Fibroblast of skin of left quadriceps (primary cell): Measurements from ENCODE around the gene NAA35.
"Not testable (repeated sequence)": the region's sequence is repeated elsewhere in the genome, so short reads cannot be mapped to it uniquely, and the experiment has no call there.

Experiments used
- DNase-seq, 2 experiments: peaks; one replicate each; pipeline ENCODE4 v3.0.0-alpha.2; 2013; ENCODE audit warnings: low read depth in 2 of 2

Gene NAA35

DNA sequence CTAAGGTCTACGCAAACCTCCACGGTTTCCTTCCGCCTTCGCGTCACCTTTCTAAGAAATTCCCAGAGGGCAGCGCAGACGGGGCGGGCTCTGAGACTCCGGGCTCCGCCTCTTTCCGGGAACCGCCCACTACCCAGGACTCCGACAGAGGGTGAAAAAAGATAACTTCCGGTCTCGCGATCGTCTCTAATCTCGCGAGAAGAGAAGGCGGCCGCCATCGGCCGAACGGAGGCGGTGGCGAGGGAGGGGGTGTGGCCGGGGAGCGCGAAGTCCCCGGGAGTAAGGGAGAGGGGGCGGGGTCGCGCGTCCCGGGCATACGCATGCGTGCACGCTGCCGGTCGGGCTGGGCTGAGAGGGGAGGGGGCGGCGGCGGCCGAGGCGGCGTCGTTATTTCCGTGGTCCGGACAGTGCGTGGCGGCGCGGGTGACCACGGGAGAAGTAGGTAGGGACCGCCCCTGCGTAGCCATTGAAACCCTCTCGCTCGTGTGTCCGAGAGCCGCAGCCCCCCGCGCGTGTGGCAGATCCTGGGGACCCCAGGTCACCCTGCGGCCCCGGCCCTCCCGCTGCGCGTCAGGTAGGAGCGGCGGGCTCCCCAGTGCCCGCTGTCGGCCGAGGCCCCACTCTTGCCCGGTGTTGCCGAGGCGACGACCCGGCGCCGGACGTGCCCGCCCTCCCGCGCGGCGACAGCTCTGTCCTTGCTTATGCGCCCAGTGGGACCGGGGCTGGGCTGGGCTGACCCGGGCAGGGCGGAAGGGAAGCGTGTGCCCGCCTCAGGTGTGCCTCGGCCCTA is at the start of gene NAA35:
NAA35 (plus strand) TSS at position 315 of the 790 bp plus-strand sequence. CDS start 1,014 bp downstream, outside the sequence.
- peak; percentile 98 for DNase-seq

DNA sequence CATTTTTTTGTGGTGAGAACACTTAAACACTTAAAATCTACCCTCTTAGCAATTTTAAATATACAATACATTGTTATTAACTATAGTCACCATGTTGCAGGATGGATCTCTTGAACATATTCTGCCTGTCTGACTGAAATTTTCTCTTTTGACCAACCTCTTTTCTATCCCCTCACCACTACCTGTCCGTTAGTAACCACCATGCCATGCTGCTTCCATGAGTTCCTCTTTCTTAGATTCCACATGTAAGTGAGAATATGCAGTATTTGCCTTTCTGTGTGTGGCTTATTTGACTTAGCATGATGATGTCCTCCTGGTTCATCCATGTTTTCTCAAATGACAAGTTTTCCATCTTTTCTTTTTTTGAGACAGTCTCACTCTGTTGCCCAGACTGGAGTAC is 48.5 kb upstream of the NAA35 start:
- no peak for DNase-seq

DNA sequence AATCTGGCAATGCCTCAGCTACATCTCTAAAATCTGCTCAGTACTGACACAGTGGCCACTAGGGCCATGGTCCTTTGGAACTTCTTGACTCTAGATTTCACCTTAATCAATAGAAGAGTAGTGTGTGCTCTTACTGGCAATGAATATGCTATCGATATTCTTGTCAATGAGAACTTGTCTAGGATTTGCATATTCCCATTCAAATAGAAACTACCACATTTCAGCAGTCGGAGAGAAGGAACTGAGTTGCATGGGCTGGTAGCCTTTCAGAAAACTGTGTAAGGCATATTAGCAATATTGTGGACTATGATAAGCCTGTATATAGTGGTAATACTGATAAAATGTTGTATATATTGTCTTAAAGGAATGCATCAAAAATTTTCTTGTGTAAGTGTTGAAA is 45.3 kb upstream of the NAA35 start:
- no peak for DNase-seq

DNA sequence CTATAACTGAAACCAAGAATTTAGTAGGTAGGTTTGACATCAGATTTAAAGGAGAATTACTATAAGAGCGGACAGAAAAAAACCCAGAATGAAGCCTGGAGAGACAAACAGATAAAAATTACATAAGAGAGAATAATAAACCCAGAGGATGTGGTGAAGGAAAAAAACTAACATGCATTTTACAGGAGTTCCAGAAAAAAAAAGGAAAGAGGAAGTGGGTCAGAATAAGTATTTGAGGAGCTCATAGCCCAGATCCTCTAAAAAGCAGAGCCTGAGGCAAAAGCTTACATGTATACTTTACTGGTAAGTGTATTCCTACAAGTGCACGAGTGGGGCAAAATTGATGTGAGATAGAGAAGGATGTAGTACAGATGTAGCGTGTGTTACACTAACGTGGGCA is 43.1 kb upstream of the NAA35 start:
- DNase-seq, result no peak

DNA sequence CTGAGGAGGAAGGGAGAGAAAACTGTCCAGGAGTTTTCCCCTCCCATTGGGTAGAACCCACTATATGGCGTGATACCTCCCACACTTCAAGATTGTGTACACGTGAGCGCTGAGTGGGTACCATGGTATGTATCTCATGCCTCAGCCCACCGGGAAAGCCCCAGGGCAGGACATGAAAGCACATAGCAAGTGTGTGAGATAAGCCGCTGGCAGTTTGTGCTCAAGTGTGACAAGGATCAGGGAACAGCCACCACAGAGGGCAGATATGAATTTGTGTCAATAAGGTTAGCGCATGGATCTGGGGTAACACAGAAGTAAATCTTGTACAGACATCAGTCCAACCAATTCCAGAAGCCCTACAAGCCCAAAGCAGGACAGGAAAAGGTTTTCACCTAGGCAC is 42.6 kb upstream of the NAA35 start:
- no peak for DNase-seq

DNA sequence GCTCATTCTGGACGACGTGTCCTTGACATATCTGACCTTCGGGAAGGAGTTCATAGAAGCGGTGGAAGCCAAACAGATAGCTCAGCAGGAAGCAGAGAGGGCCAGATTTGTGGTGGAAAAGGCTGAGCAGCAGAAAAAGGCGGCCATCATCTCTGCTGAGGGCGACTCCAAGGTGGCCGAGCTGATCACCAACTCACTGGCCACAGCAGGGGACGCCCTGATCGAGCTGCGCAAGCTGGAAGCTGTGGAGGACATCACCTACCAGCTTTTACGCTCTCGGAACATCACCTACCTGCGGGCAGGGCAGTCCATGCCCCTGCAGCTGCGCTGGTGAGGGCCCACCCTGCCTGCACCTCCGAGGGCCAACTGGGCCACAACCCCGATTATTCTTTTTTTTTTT is 41.6 kb upstream of the NAA35 start:
- DNase-seq, result no peak

DNA sequence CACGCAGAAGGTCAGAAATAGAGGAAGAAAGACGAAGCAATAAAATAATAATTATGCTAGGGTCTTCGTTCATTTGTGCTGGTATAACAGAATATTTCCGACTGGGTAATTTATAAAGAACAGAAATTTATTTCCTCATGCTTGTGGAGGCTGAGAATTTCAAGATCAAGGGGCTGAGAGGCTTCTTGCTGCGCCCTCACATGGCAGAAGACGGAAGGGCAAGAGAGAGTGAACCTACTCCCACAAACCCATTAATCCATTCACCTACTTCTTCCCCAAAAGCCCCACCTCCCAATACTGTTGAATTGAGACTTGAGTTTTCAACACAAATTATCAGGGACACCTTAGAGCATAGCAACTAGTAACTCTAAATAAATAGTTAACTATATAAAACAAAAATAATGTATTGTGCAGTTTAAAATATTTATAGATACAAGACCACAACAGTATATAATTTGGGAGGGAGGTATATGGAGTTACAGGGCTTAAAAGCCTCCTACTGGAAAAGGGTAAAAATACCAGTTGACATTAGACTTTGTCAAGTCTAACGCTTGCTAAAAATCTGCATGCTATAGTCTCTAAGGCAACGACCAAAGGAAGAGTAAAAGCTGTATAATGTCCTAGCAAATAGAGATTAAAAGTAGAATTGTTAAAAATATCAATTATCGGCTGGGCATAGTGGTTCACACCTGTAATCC is 40.3 kb upstream of the NAA35 start:
- DNase-seq, result no peak

DNA sequence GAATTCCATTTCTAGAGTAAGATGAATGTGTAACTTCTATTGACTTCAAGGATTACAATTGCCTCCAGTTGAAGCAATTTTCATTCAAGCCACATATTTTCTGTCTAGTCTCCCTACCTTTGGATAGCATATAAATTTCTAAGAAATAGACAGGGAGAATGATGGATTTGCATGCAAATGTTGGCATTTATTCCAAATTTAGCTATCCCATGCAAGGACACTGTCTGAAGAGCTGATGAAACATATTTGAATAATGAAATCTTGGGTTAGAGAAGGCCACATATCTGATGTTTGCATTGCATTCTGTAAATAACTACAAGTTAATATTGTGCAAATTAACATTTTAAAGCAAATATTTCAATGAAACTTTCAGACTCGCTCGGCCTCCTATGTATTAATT is 36.0 kb upstream of the NAA35 start:
- no peak for DNase-seq

DNA sequence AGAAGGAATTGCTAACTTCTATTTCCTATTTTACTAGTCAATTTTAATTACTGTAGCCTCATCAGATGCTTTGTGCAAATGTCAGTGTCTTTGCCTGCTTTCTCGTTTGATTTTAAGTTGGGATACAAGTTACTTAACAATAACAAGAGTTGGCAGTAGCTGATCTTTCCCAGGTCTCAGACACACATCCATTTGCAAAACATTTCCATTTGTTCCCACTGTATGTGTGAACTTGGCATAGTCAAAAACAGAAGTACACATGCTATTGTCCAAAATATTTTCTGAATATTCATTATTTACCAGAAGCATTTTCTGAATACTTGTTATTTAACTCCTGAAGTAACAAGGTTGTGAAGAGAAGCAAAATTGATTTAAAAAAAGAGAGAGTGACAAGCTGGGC is 35.0 kb upstream of the NAA35 start:
- no peak for DNase-seq

DNA sequence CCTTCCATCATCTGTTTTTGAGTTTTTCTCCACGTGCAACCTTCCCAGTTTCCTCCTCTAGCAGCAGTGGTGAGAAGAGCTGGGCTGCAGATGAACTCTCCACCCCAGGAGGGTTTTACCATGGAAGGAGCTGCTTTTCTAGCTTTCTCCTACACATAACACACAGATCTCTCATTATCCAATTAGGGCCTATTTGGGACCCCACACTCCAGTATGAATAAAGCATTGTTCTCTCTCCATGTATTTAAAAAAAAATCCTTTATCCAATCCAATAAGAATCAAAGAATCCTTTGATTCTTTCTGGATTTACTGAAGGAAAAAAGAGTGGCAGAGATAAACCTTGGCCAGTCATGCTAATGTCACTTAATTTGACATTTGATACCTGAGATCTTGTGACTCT is 31.6 kb upstream of the NAA35 start:
- DNase-seq, result no peak

DNA sequence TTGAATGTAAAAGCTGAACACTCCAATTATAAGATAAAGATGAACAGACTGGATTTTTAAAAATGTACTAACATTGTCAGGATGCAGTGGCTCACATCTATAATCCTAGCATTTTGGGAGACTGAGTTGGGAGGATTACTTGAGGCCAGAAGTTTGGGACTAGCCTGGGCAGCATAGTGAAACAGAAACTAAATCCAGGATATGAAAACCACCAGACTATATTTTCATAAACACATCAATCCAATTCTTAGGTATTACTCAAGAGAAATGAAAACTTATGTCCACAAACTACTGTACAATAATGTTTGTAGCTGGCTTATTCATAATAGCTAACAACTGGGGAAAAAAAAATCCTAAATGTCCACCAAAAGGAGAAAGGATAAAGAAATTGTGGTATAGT is 26.8 kb upstream of the NAA35 start:
- DNase-seq, result no peak

DNA sequence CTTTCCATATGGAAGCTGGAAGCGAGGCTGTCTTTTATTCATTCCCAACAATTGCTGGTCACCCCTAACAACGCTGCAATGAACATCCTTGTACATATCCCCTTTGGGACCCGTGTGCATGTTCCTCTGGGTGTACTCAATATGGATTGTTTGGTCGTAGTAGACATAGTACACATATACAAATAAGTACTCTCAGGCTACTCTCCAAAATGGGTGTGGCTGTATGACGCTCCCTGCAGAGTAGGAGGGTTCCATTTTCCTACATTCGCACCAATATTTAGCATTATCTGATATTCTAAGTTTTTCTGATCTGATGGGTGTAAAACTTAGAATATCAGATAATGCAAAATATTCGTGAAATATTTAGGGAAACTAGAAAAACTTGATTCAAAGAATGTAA is 23.2 kb upstream of the NAA35 start:
- DNase-seq, result no peak

DNA sequence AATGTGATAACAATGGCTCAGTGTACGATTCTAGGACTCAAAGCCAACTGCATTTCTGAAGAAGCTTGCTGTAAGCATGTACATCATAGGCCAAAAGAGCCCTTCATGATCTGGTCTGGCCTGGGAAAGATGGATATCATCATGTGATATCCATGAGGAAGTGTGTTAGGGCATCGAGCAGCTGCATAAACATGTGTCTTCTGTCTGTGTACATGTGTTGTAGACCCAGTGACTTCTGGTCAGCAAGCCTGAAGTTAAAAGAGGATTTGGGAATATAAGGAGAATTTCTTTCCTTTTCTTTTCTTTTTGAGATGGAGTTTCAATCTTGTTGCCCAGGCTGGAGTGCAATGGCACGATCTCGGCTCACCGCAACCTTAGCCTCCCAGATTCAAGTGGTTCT is 15.5 kb upstream of the NAA35 start:
- DNase-seq, result no peak

DNA sequence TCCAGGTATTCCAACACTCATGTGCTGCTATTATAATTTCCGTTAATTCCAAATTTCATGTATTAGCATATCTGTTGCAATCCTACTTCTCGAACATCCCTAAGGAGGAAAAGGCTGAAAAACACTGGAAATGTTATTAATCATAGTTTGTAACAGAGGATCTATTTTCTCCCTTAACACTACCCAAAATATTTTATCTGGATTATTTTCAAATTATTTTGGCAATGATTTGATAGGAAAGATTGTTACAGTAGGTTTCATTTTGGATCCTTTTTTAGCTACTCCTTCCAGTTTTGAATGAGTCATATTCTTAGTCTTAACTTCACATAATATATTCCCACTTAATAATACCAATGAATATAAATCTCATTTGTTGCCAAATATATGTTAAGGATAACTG is 13.9 kb upstream of the NAA35 start:
- no peak for DNase-seq

DNA sequence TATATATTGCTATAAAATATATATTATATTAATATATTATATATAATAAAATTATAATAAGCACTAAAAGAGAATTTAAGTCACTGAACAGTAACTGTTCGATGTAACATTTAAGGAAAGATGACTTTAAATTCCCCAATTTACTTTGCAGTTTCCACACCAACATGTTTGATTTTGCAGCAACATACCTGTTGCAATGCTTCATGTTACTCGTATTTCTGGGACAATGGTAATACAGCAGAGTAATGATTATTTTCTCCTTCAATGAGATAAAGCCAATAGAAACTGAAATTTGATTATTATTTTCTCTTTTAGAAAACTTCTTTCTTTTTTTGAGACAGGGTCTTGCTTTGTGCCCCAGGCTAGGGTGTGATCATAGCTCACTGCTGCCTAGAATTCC is 9.5 kb upstream of the NAA35 start:
- no peak for DNase-seq

DNA sequence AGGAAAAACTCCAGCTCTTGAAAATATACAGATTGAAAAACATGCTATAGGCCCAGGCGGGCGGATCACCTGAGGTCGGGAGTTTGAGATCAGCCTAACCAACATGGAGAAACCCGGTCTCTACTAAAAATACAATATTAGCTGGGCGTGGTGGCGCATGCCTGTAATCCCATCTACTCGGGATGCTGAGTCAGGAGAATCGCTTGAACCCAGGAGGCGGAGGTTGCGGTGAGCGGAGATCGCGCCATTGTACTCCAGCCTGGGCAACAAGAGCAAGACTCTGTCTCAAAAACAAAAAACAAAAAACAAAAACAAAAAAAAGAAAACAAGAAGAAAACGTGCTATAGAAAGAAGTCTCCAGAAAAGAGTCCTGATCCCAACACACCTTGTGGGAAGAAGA is 5.0 kb upstream of the NAA35 start:
- not testable (repeated sequence) for DNase-seq

DNA sequence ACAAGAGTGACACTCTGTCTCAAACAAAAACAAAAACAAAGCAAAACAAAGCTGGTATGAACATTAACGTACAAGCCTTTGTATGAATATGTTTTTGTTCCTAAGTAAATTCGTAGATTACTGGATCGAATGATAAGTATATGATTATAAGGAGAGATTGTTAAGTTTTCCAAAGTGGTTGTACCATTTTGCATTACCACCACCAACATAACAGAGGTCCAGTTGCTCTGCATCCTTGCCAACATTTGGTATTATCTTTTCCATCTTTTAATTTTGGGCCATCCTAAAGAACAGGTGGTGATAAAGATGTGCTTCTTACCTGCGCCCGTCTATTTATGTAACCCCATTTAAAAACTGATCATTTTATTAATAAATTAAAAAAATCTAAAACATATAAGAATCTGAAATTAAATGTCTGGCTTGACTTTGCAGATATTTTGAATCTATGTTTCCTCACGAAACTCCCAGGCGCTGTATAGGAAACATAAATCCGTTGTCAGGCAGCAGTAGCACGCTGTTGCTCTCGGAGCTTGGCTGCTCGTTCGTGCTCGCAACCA is 593 bp upstream of the NAA35 start:
- no peak for DNase-seq

DNA sequence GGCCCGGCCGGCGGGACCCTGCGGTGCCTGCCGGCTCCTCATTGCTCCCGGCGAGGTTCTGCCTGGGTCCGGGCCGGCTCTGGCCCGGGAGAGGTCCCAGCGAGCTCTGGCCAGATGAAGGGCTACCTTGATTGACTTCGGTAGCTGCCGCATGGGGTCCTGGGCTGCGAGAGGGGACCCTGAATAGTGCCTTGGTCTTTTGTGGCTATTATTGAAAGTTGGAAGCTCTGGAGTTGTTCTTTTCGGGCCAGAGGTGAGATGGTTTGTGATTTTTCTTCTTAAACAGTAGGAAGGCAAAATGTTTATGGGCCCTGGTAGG is 635 bp downstream of the NAA35 start:
- no peak for DNase-seq

DNA sequence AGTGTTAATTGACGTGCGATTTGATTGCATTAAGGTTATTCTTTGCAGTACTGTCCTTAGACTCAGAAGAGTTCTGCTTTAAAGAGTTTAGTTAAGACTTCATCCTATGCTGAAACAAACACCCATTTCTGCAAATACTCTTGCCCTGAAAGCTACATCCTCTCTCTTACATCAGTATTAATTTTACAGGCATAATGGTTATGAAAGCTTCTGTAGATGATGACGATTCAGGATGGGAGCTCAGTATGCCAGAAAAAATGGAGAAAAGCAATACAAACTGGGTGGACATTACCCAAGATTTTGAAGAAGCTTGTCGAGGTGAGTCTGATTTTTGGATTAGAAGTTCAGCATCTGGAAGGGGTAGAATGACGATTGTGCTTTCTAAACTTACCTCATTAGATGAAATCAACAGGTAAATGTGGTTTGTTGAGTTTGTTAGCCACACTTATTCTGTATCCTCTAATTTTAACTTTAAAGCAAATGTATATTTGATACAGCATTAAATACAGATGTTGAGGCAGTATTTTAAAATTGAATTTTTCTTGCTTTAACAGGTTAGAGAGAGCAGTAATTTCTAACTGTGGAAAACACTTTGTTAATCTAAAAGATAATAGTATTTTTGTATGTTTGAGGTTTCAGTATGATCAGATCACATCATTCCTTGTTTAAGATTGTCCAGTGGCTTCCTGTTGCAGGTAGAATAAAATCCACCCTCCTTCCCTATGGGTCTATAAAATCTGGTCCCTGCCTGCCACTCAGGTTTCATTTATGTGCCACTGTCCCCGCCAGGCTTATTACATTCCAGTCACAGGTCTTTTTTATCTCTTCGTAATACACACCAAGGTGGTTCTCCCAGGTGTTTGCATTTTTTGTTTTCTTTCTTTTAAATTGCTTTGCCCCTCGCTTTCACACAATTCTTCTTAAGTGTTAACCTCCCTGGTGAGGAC is 1.3 kb downstream of the NAA35 start:
- no peak for DNase-seq

DNA sequence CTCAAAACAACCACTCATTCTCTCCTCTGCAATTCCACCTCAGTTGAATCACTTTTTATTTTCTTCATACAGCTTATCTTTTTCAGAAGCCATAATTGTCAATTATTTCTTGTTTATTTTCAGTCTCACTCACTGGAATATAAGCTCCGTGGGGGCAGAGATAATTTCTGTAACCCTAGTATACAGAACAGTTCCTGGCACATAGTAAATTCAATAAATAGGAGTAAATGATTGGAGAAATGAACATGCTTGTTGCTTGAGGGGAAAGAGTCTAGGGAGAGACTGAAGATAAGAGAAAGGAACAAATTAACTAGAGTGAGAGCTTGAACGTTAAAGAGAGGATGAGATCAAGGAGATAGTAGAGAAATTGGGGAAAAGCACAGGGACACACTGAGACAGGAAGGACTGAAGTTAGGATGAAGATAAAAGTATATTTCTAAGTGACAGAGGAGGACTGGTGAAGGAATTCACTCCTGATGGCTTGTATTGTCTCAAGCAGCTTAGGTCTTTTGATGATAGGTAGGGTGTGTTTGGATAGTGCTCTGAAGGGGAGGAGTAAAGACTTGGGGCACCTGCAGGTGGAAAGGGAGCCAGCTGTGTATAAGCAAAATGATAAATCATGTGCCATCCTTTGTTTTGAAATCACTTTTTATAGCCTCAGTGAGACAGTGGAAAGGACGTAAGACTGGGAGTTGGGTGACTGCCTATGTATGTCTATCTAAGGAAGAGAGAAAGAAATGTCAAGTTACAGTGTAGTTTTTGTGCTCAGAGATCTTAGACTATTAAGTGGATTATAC is 2.2 kb downstream of the NAA35 start:
- no peak for DNase-seq

DNA sequence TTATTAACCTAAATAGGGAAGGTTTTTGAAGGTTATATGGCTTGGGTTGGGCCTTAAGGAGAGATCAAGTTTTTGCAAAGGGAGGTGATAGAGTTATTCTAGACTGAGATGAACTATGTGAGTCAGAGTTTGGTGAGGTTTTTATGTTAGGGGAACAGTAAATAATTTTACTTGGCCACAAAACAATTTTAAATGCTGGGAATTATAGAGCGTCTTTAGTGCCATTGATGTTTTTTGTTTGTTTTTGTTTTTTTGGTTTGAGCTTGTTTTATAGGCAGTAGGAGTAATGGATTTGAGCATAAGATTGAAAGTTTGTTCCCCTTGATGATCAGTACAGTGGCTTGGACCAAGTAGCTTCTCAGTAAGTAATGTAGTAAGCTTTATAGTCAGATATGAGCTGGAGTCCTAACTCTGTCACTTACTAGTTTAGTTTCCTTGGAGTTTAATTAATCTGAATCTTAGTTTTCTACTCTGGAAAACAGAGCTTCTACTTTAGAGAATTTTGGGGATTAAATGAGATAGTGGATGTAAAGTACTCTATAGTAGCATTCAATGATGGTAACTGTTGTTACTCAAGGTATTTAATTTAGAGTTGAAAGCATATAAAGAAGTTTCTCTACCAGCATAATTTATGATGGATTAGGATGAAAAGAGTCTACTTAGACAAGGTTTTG is 2.9 kb downstream of the NAA35 start:
- DNase-seq, result no peak
